ENCODE measurements around the gene CXCR6. TPM values are rescaled to one million over a fixed set of nuclear protein-coding genes. Genes with fewer than 3 reads are reported as not detected.

CXCR6 gene
- polyA plus RNA-seq, 2 of the 4 experiments (the other 2 are of a cell fraction): not detected

DNA sequence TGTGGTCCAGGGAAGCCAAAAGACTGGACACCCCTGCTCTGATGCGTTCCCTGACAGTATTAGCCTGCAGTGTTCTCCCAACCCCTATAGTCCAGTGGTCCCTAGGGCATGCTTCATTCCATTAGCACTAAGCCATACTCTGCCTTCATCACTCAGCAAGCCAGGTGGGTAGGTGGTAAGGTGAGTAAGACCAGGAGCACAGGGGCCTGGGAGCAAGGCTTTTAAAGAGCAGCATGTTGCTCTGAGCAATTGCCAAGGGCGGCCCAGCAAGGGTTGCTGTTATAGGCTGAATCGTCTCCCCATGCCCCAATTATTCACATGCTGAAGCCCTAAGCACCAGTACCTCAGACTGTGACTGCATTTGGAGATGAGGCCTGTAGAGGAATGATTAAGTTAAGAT lies 11.0 kb downstream of the CXCR6 start:
- no peak for DNase-seq (ENCODE audit: low read depth in 1 of 2, low spot score in 1 of 2)

DNA sequence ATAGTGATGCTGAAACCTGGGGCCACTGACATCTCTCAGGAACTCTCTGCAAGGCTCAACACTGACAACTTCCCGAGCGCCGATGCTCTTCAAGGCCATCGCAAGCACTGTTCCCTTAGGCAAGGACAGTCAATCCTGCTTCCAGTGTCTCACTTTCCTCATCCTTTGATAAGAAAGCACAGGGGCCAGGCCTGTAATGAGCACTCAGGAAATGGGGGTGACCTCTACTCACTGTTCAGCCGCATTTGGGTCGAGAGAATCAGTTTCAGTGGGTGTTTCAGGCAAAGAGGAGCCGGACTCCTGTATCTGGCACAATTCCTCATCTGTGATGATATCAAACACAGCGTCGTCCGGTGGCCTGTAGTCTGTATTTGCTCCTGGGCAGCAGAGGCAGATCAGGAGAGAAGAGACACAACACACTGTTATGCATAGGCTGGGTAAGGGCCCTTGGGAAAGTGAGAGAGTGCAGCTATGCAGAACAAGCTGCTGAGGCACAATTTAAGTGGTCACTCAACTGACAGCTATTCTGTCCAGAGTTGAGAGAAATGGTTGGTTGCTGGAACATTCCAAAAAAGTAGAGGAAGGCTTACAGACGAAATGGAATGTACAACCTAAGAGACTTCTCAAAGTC lies 11.9 kb downstream of the CXCR6 start:
- WGBS (ENCODE audit: missing lambda C conversion rate): 86% methylated on average over 8 of the region's 11 CpGs
- ChIA-PET CTCF (no interaction called here), POLR2A (no interaction called here)
- DNase-seq (ENCODE audit: low read depth in 1 of 2, low spot score in 1 of 2) (no peak), FAIRE-seq (no peak), ATAC-seq (no peak)
- TF ChIP-seq MAZ (IDR thresholded peaks at IDR 0.05; ENCODE audit: borderline replicate concordance, low read depth, low read length) (no peak), SREBF2 (IDR thresholded peaks at IDR 0.05) (no peak), EHF (CRISPR knock-in tag; IDR thresholded peaks at IDR 0.05) (no peak)
- Histone ChIP-seq H3K27ac (no peak overlapping the region), H3K4me1 (no peaks in the 10 kb centered on the region), H3K9me3 (no peaks in the 10 kb centered on the region), H3K4me3 (no peak overlapping the region), H3K4me2 (no peak overlapping the region)

More for the DNA sequence above, 11.0 kb downstream of the CXCR6 start:
- ATAC-seq (no peak), FAIRE-seq (no peak)
- Histone ChIP-seq H3K9me3 (no peaks in the 10 kb centered on the region), H3K4me1 (no peaks in the 10 kb centered on the region), H3K4me2 (no peak overlapping the region), H3K4me3 (no peak overlapping the region), H3K27ac (no peak overlapping the region)
- no peak for TF ChIP-seq HDAC2 (IDR thresholded peaks at IDR 0.05)
- TF ChIP-seq EHF (CRISPR knock-in tag; IDR thresholded peaks at IDR 0.05): no peak
- no peak for TF ChIP-seq TP53 (CRISPR knock-in tag; IDR thresholded peaks at IDR 0.05)
- TF ChIP-seq KDM1A (IDR thresholded peaks at IDR 0.05; ENCODE audit: low read depth): no peak
- no peak for TF ChIP-seq EHMT2 (IDR thresholded peaks at IDR 0.05; ENCODE audit: low read depth)
- TF ChIP-seq, protein P1, sequence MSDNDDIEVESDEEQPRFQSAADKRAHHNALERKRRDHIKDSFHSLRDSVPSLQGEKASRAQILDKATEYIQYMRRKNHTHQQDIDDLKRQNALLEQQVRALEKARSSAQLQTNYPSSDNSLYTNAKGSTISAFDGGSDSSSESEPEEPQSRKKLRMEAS (IDR thresholded peaks at IDR 0.05): no peak
- TF ChIP-seq, protein P2, sequence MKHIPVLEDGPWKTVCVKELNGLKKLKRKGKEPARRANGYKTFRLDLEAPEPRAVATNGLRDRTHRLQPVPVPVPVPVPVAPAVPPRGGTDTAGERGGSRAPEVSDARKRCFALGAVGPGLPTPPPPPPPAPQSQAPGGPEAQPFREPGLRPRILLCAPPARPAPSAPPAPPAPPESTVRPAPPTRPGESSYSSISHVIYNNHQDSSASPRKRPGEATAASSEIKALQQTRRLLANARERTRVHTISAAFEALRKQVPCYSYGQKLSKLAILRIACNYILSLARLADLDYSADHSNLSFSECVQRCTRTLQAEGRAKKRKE (CRISPR knock-in tag; IDR thresholded peaks at IDR 0.05; ENCODE audit: low read depth): no peak
- CTCF ChIA-PET: interaction anchor here (1.5 kb wide), 1 partner anchor 124 kb away, joined by 4 read pairs; no protein-coding TSS in a partner anchor
- POLR2A ChIA-PET: no interaction called here
- 100% methylated on average over 1 of the region's 3 CpGs for WGBS (ENCODE audit: missing lambda C conversion rate)

DNA sequence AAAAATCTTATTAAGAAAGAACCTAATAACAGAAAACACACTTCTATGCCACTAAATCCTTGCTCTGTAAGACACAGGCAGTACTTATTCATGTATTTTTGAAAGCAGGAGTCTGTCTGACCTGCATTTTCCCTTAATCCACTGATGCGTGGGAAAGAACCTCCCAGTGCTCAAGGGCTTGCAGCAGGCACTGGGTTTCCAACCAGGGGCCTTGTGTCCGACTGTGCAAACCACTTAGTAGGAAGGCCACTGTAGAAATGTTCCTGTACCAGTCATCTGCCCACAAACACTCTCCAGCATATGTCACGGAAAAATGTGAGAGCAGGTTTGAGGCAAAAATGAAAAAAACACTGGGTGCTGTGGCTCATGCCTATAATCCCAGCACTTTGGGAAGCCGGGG lies 12.4 kb downstream of the CXCR6 start:
- no peak for ATAC-seq

DNA sequence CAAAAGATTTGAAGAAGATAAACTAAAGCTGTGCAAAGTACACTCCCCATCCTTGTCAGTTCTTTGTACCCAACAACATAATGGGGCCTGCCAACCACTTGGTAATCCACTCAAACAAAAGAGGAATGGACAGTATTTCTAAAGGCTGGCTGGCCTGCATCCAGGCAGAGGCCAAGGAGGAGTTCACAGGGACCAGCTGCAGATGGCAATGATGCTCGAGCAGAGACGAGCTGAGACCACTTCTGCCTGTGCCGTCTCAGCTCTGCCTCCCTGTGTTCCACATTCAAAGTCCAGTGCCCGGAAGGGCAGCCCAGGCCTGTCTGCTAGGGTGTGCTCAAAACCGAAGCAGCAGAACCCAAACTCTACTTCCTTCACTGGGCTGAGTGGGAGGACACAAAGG lies 14.3 kb downstream of the CXCR6 start:
- Histone ChIP-seq H3K4me3 (no peak overlapping the region), H3K4me2 (no peak overlapping the region), H3K4me1 (no peaks in the 10 kb centered on the region), H3K27ac (no peak overlapping the region), H3K9me3 (no peaks in the 10 kb centered on the region)
- ChIA-PET POLR2A (no interaction called here), CTCF (interaction anchor here (1.1 to 2.1 kb wide), 3 partner anchors 18 to 114 kb away, joined by 3 to 5 read pairs (median 3); no protein-coding TSS in a partner anchor)
- 88% methylated on average over 3 of the region's 5 CpGs for WGBS (ENCODE audit: missing lambda C conversion rate)
- FAIRE-seq: no peak
- no peak for ATAC-seq
- TF ChIP-seq, protein P3, sequence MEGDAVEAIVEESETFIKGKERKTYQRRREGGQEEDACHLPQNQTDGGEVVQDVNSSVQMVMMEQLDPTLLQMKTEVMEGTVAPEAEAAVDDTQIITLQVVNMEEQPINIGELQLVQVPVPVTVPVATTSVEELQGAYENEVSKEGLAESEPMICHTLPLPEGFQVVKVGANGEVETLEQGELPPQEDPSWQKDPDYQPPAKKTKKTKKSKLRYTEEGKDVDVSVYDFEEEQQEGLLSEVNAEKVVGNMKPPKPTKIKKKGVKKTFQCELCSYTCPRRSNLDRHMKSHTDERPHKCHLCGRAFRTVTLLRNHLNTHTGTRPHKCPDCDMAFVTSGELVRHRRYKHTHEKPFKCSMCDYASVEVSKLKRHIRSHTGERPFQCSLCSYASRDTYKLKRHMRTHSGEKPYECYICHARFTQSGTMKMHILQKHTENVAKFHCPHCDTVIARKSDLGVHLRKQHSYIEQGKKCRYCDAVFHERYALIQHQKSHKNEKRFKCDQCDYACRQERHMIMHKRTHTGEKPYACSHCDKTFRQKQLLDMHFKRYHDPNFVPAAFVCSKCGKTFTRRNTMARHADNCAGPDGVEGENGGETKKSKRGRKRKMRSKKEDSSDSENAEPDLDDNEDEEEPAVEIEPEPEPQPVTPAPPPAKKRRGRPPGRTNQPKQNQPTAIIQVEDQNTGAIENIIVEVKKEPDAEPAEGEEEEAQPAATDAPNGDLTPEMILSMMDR (IDR thresholded peaks at IDR 0.05): no peak
- no peak for TF ChIP-seq ZSCAN20 (CRISPR knock-in tag; IDR thresholded peaks at IDR 0.05)
- no peak for TF ChIP-seq EP300 (IDR thresholded peaks at IDR 0.05)
- no peak for TF ChIP-seq ESRRA (IDR thresholded peaks at IDR 0.05; ENCODE audit: borderline replicate concordance, low read length)
- no peak for TF ChIP-seq TFCP2L1 (CRISPR knock-in tag; IDR thresholded peaks at IDR 0.05)
- TF ChIP-seq HOXB13 (CRISPR knock-in tag; IDR thresholded peaks at IDR 0.05; ENCODE audit: low read depth): no peak
- TF ChIP-seq, protein P4, sequence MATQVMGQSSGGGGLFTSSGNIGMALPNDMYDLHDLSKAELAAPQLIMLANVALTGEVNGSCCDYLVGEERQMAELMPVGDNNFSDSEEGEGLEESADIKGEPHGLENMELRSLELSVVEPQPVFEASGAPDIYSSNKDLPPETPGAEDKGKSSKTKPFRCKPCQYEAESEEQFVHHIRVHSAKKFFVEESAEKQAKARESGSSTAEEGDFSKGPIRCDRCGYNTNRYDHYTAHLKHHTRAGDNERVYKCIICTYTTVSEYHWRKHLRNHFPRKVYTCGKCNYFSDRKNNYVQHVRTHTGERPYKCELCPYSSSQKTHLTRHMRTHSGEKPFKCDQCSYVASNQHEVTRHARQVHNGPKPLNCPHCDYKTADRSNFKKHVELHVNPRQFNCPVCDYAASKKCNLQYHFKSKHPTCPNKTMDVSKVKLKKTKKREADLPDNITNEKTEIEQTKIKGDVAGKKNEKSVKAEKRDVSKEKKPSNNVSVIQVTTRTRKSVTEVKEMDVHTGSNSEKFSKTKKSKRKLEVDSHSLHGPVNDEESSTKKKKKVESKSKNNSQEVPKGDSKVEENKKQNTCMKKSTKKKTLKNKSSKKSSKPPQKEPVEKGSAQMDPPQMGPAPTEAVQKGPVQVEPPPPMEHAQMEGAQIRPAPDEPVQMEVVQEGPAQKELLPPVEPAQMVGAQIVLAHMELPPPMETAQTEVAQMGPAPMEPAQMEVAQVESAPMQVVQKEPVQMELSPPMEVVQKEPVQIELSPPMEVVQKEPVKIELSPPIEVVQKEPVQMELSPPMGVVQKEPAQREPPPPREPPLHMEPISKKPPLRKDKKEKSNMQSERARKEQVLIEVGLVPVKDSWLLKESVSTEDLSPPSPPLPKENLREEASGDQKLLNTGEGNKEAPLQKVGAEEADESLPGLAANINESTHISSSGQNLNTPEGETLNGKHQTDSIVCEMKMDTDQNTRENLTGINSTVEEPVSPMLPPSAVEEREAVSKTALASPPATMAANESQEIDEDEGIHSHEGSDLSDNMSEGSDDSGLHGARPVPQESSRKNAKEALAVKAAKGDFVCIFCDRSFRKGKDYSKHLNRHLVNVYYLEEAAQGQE (IDR thresholded peaks at IDR 0.05): no peak
- TF ChIP-seq MAFK (IDR thresholded peaks at IDR 0.05; ENCODE audit: partially characterized antibody): no peak
- TF ChIP-seq, protein P5, sequence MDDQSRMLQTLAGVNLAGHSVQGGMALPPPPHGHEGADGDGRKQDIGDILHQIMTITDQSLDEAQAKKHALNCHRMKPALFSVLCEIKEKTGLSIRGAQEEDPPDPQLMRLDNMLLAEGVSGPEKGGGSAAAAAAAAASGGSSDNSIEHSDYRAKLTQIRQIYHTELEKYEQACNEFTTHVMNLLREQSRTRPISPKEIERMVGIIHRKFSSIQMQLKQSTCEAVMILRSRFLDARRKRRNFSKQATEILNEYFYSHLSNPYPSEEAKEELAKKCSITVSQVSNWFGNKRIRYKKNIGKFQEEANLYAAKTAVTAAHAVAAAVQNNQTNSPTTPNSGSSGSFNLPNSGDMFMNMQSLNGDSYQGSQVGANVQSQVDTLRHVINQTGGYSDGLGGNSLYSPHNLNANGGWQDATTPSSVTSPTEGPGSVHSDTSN (IDR thresholded peaks at IDR 0.05): no peak
- no peak for TF ChIP-seq SREBF2 (IDR thresholded peaks at IDR 0.05)
- TF ChIP-seq, protein P6, sequence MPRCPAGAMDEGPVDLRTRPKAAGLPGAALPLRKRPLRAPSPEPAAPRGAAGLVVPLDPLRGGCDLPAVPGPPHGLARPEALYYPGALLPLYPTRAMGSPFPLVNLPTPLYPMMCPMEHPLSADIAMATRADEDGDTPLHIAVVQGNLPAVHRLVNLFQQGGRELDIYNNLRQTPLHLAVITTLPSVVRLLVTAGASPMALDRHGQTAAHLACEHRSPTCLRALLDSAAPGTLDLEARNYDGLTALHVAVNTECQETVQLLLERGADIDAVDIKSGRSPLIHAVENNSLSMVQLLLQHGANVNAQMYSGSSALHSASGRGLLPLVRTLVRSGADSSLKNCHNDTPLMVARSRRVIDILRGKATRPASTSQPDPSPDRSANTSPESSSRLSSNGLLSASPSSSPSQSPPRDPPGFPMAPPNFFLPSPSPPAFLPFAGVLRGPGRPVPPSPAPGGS (IDR thresholded peaks at IDR 0.05): no peak
- TF ChIP-seq NR3C1 (IDR thresholded peaks at IDR 0.05): no peak
- no peak for TF ChIP-seq KDM5A (IDR thresholded peaks at IDR 0.05)
- DNase-seq (ENCODE audit: low read depth in 1 of 2, low spot score in 1 of 2): no peak

More for the DNA sequence above, 12.4 kb downstream of the CXCR6 start:
- TF ChIP-seq BHLHE40 (IDR thresholded peaks at IDR 0.05; ENCODE audit: low read depth, low read length): no peak
- no peak overlapping the region for H3K4me3 ChIP-seq
- DNase-seq (ENCODE audit: low read depth in 1 of 2, low spot score in 1 of 2) (no peak), FAIRE-seq (no peak)
- CTCF ChIA-PET: no interaction called here
- no peak overlapping the region for H3K27ac ChIP-seq
- H3K4me1 ChIP-seq: no peaks in the 10 kb centered on the region
- no peak overlapping the region for H3K4me2 ChIP-seq
- POLR2A ChIA-PET: no interaction called here
- H3K9me3 ChIP-seq: no peaks in the 10 kb centered on the region
- 95% methylated on average over 4 of the region's 4 CpGs for WGBS (ENCODE audit: missing lambda C conversion rate)
